GM12873 (cell line): ENCODE data around the gene CEND1.

Experiments
- TF ChIP-seq, protein P1 (sequence below): IDR thresholded peaks from 2 replicates; pipeline ENCODE4 v1.5.1; 2012; ENCODE audit warnings: low read depth, mild to moderate bottlenecking, moderate library complexity, low read length, control low read depth; ENCODE audit not compliant: insufficient read depth; ENCODE audit errors: missing control alignments

CEND1 gene

DNA sequence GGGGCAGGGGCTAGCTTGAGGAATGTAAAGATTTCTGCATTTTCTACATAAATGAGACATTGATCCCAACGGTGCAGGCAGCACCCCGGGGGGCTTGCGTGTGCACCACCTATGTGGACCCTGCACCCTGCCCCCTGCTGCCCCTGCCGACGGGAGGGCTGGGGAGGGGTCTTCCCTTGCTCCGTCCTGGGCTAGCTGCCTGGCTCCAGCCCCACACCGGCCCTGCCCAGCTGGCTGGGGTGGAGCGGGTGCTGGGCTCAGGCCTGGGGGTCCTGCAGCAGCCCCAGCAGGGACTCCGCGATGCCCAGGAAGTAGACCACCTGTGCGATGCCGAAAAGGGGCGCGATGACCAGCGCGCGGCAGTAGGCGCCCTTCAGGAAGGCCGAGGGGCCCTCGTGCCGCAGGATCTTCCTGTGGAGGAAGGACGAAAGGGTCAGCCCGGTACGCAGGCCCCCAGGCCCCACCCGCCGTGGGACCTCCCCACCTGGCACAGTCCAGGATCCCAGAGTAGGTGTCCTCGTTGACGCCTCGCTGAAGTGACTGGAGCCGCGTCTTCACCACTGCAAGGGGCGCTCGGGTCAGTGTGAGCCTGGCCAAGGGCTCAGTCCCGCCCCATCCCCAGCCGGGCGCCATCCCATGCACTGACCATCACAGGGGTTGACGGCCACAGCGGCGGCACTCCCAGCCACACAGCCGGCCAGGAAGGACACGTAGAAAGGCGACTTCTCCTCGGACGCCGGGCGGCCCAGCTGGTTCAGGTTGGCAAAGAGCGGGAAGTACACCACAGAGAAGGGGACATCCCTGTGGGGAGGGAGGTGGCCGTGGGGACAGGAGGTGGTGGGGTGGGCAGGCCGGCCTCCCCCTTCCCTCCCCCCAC lies 2.0 kb upstream of the CEND1 start:
- TF ChIP-seq, protein P1, sequence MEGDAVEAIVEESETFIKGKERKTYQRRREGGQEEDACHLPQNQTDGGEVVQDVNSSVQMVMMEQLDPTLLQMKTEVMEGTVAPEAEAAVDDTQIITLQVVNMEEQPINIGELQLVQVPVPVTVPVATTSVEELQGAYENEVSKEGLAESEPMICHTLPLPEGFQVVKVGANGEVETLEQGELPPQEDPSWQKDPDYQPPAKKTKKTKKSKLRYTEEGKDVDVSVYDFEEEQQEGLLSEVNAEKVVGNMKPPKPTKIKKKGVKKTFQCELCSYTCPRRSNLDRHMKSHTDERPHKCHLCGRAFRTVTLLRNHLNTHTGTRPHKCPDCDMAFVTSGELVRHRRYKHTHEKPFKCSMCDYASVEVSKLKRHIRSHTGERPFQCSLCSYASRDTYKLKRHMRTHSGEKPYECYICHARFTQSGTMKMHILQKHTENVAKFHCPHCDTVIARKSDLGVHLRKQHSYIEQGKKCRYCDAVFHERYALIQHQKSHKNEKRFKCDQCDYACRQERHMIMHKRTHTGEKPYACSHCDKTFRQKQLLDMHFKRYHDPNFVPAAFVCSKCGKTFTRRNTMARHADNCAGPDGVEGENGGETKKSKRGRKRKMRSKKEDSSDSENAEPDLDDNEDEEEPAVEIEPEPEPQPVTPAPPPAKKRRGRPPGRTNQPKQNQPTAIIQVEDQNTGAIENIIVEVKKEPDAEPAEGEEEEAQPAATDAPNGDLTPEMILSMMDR = no peak

DNA sequence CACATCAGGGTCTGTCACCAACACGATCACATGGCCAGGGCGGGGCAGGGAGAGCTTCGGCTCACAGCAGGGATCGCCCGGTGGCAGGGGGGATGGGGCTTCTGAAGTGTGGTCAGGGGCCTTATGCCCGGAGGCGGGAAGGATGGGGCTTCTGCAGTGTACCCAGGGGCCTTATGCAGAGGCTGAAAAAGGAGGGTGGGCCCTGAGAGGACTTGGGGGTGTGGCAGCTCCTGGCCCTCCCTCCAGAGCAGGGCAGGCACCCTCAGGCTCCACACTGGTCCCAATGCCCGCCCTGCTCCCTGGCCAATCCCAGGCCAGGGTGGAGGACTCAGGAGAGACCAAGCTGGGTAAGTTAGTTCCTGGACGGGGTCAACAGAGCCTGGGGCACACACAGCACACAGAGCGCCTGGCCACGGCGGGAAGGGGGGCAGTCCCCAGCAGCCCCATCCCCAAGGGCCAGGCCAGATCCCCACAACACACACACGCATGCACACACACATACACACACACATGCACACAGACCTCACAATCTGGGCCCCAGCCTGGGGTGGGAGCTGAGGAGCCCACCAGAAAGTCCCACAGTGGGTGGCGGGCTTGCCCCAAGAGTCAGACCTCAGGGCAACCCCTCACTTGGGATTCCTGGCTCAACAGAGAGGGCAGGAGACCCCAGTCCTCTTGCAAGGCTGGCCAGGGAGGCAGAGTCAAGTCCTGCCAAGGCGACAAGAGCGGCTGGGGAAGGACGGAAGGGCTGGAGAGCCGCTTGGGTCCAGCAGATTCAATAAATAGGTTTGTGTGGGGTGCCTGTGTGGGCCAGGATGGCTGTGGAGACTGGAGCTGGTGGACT lies 1.1 kb upstream of the CEND1 start:
- TF ChIP-seq, protein P1 = no peak

DNA sequence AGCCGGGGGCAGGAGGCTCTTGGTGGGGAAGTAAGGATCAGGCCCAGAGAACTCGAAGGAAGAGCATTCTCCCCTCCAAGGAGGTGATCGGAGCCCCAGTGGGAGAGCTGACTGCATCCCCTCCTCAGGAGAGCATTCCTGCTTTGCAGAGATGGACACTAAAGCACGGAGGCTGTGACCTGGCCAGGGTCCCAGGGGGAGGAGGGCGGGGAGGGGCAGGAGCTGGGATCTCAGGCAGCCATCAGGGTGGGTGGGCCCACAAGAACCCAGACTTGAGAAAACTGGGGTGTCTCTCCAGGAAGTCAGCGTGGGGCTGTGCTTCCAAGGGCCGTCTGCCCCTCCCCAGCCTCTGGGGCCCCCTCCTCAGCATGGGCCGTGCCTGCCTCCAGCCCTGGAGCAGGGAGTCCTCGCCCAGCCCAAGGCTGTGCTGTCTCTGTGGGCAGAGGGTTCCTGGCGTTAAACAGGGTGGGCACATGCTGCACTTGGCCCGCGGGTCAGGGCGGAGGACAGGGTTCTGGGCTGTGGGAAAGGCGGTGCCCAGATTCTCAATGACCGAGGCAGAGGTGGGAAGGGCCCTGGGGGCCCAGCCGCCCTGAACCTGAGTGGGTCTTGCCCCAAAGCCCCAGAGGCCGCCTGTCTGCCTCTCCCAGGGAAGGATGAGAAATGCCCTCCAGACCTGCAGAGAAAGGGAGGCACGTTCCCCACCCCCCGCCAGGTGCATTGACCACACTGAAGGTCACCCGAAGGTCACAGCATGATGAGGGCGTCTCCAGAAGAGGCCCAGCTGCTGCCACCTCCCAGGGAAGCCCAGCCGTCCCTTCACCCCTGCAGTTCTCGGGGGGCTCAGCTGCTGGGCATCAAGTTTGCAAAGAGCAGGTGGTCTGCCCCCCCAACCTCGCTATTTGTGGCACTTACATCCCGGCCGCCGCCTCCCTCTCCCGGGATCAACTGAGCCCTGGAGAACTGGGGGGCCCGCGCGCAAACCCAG lies 643 bp downstream of the CEND1 start:
- TF ChIP-seq, protein P1 = no peak

DNA sequence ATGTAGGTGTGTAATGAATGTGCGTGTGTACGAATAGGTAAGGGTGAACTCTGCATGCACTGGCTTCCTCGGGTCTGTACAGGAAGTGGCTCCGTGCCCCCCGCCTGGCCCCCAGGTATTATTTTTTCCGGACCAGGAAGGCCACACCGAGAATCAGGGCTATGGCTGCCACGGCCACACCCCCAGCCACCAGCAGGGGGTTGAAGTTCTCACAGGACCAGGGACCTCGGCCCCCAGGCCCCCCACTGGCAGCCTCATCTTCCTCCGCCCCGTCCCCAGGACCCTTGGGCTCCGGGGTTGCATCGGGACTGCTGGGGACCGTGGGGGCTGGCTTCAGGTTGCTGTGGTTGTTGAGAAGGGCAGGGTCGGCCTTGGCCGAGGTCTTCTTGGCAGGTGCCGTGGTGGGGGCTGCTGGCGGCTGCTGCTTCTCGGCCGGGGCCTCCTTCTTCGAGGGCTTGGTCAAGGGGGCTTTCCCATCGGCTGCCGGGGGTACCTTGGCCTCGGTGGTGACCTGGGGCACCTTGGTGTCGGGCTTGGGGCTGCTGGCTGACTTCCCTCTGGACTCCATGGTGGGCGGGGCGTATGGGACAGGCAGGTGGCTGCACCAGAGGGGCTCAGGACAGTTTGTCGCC lies 1.8 kb downstream of the CEND1 start:
- TF ChIP-seq, protein P1 = peak; percentile 25

DNA sequence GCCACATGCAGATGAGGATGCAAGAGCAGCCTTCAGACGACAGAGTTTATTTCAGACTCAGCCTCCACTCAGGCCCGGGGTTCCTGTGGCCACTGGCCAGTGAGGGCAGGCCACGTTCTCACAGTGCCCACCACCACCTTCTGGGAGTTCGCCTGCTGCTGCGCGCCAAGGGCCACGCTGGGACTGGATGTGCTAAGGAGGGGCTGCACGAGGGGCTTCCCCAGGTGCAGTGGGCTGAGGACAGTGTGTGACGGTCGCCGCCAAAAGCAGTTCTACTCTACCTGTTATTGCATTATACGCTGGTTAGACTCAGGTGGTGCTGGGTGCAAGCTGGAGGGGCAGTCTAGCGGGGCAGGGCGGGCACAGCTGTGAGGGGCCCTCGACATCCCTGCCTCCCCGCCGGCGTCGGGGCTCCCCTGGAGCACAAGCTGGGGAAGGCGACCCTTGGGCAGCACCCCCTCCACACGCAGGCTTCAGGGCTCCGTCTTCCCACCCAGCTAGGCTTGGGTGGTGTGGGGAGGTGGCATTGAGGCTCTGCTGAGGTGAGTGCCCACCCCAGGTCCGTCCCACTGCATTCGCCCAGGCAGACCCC lies 2.7 kb downstream of the CEND1 start:
- TF ChIP-seq, protein P1 = no peak

DNA sequence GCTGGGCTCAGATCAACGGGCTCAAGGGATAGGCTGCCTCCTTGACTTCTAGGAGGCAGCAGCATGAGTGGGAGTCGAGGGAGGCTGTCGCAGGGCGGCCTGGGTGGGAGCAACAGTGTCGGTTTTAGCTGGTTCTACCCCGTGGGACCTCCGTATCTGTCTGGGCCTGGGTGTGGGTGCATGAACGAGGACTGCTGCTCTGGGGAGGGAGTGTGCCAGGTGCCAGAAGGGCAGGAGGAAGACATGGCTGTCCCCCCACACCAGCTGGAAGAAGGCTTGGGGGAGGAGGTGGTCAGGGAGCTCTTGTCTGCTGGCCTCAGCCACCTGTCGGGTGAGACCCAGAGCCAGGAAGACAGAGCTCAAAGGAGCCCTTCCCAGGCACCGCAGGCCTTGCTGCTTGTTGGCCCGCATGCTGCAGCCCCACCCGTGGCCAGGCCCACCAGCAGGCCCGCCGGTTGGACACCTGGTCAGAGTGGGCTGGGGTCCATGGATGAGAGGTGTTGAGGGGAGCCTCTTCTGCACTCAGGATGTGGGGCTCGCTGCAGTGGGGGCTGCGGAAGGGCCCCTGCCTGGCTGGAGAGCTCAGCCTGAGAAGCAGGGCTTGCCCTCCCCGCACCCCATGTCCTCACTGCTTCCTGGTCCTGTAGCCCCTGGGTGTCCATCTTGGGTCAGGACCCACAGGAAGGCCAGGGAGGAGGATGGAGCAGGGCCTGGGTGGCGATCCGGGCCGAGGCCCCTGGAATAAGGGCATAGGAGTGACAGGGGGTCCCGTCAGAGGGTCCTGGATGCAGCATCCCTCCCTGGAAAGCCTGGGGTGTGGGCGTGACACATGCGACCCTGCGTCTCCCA lies 3.4 kb downstream of the CEND1 start:
- TF ChIP-seq, protein P1 = no peak
